Measurements from ENCODE around the gene LRRC1.
A peak's percentile ranks its signal among the peaks of the same experiment; 100 is the strongest.

Gene LRRC1

GRCh38 chr6:53860511-53860910, 65.7 kb downstream of the LRRC1 start:
- Histone ChIP-seq H3K4me3 (ENCODE audit: low read depth, low read length) (no peak overlapping the region), H3K27ac (ENCODE audit: extremely low read depth, low read depth, low read length) (no peak overlapping the region), H3K9me3 (ENCODE audit: control insufficient read depth, insufficient read depth, low read depth, low read length) (no peaks in the 10 kb centered on the region), H3K4me1 (ENCODE audit: control insufficient read depth, insufficient read depth, low read length) (peaks cover 7% of the 10 kb centered on the region), H3K36me3 (ENCODE audit: control insufficient read depth in 2 of 2, insufficient read depth in 1 of 2, low read length in 2 of 2) (no peaks in the 10 kb centered on the region)
- ChIA-PET CTCF (interaction anchor here (0.6 to 1.4 kb wide), 4 partner anchors 9 to 135 kb away, joined by 3 to 4 read pairs (median 3); no protein-coding TSS in a partner anchor), POLR2A (no interaction called here)
- no peak for TF ChIP-seq IKZF3 (tag by site-specific recombination; IDR thresholded peaks at IDR 0.05)
- TF ChIP-seq GLI2 (tag by site-specific recombination; IDR thresholded peaks at IDR 0.05; ENCODE audit: borderline replicate concordance, low read depth) = no peak
- TF ChIP-seq HOXC10 (CRISPR knock-in tag; IDR thresholded peaks at IDR 0.05) = no peak
- no peak for TF ChIP-seq ZNF768 (tag by site-specific recombination; IDR thresholded peaks at IDR 0.05)
- no peak for TF ChIP-seq ZSCAN30 (tag by site-specific recombination; IDR thresholded peaks at IDR 0.05)

DNA sequence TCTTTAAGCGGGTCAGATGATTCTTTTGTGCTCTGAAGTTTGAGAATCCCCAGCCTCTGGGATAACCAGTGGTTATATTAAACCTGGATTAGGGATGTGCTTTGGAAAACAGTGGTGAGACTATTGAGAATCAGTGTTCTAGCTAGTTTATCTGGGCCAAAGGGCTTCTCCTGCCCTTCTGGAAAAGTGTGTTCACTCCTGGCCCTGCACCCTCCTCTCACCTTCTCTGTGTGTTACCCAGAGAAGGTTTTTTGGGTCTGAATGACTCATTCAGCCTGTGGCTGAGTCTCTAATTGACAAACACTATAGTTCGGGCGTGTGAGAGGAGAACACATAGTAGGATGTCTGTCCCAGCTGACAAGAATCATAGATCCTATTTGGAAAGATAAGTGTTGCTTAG, 66.7 kb downstream of the LRRC1 start:
- POLR2A ChIA-PET = no interaction called here
- H3K9me3 ChIP-seq (ENCODE audit: control insufficient read depth, insufficient read depth, low read depth, low read length) = no peaks in the 10 kb centered on the region
- CTCF ChIA-PET = interaction anchor here (0.9 to 1.3 kb wide), 3 partner anchors 94 to 133 kb away, joined by 3 to 6 read pairs (median 3); no protein-coding TSS in a partner anchor
- H3K4me3 ChIP-seq (ENCODE audit: low read depth, low read length) = no peak overlapping the region
- TF ChIP-seq, protein P1, sequence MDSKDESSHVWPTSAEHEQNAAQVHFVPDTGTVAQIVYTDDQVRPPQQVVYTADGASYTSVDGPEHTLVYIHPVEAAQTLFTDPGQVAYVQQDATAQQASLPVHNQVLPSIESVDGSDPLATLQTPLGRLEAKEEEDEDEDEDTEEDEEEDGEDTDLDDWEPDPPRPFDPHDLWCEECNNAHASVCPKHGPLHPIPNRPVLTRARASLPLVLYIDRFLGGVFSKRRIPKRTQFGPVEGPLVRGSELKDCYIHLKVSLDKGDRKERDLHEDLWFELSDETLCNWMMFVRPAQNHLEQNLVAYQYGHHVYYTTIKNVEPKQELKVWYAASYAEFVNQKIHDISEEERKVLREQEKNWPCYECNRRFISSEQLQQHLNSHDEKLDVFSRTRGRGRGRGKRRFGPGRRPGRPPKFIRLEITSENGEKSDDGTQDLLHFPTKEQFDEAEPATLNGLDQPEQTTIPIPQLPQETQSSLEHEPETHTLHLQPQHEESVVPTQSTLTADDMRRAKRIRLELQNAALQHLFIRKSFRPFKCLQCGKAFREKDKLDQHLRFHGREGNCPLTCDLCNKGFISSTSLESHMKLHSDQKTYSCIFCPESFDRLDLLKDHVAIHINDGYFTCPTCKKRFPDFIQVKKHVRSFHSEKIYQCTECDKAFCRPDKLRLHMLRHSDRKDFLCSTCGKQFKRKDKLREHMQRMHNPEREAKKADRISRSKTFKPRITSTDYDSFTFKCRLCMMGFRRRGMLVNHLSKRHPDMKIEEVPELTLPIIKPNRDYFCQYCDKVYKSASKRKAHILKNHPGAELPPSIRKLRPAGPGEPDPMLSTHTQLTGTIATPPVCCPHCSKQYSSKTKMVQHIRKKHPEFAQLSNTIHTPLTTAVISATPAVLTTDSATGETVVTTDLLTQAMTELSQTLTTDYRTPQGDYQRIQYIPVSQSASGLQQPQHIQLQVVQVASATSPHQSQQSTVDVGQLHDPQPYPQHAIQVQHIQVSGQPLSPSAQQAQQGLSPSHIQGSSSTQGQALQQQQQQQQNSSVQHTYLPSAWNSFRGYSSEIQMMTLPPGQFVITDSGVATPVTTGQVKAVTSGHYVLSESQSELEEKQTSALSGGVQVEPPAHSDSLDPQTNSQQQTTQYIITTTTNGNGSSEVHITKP (tag by site-specific recombination; IDR thresholded peaks at IDR 0.05) = peak; percentile 66
- TF ChIP-seq KLF17 (tag by site-specific recombination; IDR thresholded peaks at IDR 0.05) = no peak
- H3K36me3 ChIP-seq (ENCODE audit: control insufficient read depth in 2 of 2, insufficient read depth in 1 of 2, low read length in 2 of 2) = no peaks in the 10 kb centered on the region
- no peak overlapping the region for H3K27ac ChIP-seq (ENCODE audit: extremely low read depth, low read depth, low read length)
- H3K4me1 ChIP-seq (ENCODE audit: control insufficient read depth, insufficient read depth, low read length) = peaks cover 12% of the 10 kb centered on the region

DNA sequence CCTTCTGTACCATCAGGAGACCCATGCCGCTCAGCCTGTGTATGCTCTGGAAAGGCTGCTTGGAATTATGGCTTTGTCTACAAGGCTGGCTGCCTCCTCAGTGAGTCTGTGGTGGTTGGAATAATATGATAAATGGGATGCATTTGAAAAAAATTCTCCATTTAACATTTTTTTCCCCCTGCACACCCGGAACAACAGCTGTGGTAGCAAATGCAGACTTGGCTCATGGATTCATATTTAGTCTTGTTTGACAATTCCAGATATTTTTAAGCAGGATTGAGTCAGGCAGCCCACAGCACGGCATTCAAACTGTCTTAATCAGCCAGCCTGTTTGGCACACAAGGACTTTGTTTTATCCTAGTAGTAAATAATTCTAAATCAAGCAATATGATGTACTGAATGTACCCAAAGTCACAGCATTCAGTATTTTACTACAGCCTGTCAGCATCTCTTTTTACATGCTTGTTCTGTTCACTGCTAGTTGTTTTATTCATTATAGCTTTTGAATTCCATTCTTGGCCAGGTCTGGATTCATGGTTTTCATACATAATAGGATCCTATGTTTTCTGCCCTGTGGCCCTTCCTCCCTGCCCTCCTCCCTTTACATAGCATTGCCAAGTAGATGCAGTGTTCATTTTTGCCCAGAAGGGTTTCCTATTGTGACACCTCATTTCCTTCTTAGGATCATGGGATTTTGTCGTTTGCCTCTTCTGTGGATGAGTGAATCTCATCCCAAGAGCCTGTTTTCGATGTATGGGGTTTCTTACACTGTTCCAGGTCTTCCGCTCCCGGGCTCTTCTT, 68.1 kb downstream of the LRRC1 start:
- H3K9me3 ChIP-seq (ENCODE audit: control insufficient read depth, insufficient read depth, low read depth, low read length) = no peaks in the 10 kb centered on the region
- no peak overlapping the region for H3K4me3 ChIP-seq (ENCODE audit: low read depth, low read length)
- H3K27ac ChIP-seq (ENCODE audit: extremely low read depth, low read depth, low read length) = no peak overlapping the region
- peaks cover 16% of the 10 kb centered on the region for H3K4me1 ChIP-seq (ENCODE audit: control insufficient read depth, insufficient read depth, low read length)
- POLR2A ChIA-PET = interaction anchor here (1.0 kb wide), 1 partner anchor 69 kb away, joined by 3 read pairs; no protein-coding TSS in a partner anchor
- H3K36me3 ChIP-seq (ENCODE audit: control insufficient read depth in 2 of 2, insufficient read depth in 1 of 2, low read length in 2 of 2) = no peaks in the 10 kb centered on the region
- TF ChIP-seq TSHZ1 (tag by site-specific recombination; IDR thresholded peaks at IDR 0.05; ENCODE audit: borderline replicate concordance) (no peak), BCL11A (tag by site-specific recombination; IDR thresholded peaks at IDR 0.05; ENCODE audit: low read depth) (no peak), YY1 (tag by site-specific recombination; IDR thresholded peaks at IDR 0.05) (no peak)
- TF ChIP-seq, protein P2, sequence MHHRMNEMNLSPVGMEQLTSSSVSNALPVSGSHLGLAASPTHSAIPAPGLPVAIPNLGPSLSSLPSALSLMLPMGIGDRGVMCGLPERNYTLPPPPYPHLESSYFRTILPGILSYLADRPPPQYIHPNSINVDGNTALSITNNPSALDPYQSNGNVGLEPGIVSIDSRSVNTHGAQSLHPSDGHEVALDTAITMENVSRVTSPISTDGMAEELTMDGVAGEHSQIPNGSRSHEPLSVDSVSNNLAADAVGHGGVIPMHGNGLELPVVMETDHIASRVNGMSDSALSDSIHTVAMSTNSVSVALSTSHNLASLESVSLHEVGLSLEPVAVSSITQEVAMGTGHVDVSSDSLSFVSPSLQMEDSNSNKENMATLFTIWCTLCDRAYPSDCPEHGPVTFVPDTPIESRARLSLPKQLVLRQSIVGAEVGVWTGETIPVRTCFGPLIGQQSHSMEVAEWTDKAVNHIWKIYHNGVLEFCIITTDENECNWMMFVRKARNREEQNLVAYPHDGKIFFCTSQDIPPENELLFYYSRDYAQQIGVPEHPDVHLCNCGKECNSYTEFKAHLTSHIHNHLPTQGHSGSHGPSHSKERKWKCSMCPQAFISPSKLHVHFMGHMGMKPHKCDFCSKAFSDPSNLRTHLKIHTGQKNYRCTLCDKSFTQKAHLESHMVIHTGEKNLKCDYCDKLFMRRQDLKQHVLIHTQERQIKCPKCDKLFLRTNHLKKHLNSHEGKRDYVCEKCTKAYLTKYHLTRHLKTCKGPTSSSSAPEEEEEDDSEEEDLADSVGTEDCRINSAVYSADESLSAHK (tag by site-specific recombination; IDR thresholded peaks at IDR 0.05) = no peak
- CTCF ChIA-PET = interaction anchor here (0.6 to 1.6 kb wide), 8 partner anchors 22 to 370 kb away, joined by 3 to 6 read pairs (median 3); no protein-coding TSS in a partner anchor

Data from HEK293 (cell line).